ENCODE measurements around the gene CYP27C1. TPM values are rescaled to one million over a fixed set of nuclear protein-coding genes. Genes with fewer than 3 reads are reported as not detected.
"Not testable (repeated sequence)": the region's sequence is repeated elsewhere in the genome, so short reads cannot be mapped to it uniquely, and the experiment has no call there.

Gene CYP27C1
- total RNA-seq, 1 donor from 2014 or later: 4.5 TPM

DNA sequence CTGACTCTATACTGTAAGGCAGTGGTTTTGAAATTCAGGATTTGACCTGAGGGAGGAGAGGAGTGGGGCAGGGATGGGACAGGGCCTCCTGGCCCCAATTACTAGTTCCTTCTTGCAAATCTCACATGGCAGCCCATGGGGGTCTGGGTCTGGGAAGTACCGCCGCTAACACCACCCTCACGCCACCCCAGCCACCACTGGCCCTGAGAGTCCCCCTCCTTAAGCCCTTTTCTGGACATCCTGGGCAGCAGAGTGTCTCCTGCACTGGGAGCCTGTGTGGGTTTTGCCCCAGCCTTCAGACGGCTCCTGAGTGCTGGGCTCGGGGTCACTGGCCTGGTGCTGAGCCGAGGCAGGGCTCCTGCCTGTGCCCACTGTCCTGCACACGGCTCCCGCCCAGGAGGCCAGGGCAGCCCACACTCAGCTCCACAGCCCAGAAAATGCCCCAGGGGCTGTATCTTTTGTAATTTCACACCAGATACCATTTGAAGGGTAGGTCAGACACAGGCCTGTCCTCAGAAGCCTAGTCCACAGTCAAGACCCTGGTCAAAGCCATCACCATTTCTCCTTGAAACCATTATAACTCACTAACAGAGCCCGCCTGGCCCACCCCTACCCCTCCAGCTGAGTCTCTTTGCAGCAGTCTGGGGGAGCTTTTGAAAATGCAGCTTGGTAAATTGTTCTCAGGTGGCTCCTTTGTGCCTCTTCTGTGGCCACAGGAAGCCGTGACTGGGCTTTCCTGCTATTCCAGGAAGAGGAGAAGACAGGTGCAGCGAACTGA lies 55.1 kb downstream of the CYP27C1 start:
- H3K27me3 Mint-ChIP-seq (ENCODE audit: low read depth): no peaks in the 10 kb centered on the region
- peaks cover 2% of the 10 kb centered on the region for H3K4me1 Mint-ChIP-seq
- H3K36me3 Mint-ChIP-seq: no peaks in the 10 kb centered on the region
- no peaks in the 10 kb centered on the region for H3K9me3 Mint-ChIP-seq
- no peak overlapping the region for H3K27ac Mint-ChIP-seq
- DNase-seq (ENCODE audit: low spot score in 2 of 2, unreplicated experiment in 2 of 2): peak in 1 of 2 experiments; percentile 25
- TF ChIP-seq CTCF (IDR thresholded peaks at IDR 0.05; ENCODE audit: unreplicated experiment): no peak
- H3K4me3 Mint-ChIP-seq: no peak overlapping the region

DNA sequence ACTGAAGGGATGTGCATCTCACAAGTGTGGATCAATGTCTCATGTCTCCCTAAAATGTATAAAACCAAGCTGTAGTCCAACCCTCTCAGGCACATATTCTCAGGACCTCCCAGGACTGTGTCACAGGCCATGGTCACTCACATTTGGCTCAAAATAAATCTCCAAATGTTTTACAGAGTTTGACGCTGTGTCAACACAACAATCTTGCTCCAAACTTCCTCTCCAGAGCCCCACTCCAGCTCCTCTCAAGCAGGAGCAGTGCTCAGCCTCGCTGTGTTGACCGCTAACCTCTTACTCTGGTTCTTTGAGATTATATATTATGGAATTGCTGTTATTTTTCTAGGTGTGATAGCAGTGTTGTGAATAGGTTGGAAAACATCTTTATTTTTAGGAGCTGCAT lies 56.2 kb downstream of the CYP27C1 start:
- H3K27me3 Mint-ChIP-seq (ENCODE audit: low read depth): no peaks in the 10 kb centered on the region
- no peaks in the 10 kb centered on the region for H3K36me3 Mint-ChIP-seq
- no peak for DNase-seq (ENCODE audit: low spot score in 2 of 2, unreplicated experiment in 2 of 2)
- no peaks in the 10 kb centered on the region for H3K9me3 Mint-ChIP-seq
- peaks cover 2% of the 10 kb centered on the region for H3K4me1 Mint-ChIP-seq
- H3K4me3 Mint-ChIP-seq: no peak overlapping the region
- TF ChIP-seq CTCF (IDR thresholded peaks at IDR 0.05; ENCODE audit: unreplicated experiment): no peak
- no peak overlapping the region for H3K27ac Mint-ChIP-seq

DNA sequence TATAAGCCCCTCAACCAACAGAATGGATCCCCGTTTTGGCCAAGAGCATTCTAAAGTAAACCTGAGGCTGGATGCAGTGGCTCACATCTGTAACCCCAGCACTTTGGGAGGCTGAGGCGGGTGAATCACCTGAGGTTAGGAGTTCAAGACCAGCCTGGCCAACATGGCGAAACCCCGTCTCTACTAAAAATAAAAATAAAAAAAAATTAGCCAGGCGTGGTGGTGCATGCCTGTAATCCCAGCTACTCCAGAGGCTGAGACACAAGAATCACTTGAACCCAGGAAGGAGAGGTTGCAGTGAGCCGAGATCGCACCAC lies 57.1 kb downstream of the CYP27C1 start:
- peak in 1 of 2 experiments; percentile 1 for DNase-seq (ENCODE audit: low spot score in 2 of 2, unreplicated experiment in 2 of 2)
- H3K9me3 Mint-ChIP-seq; H3K36me3 Mint-ChIP-seq; H3K4me1 Mint-ChIP-seq; H3K27me3 Mint-ChIP-seq (ENCODE audit: low read depth); H3K4me3 Mint-ChIP-seq; H3K27ac Mint-ChIP-seq: not testable (repeated sequence)

- Mint-ChIP-seq H3K4me1 (peaks cover 7% of the 10 kb centered on the region), H3K4me3 (no peak overlapping the region), H3K27ac (no peak overlapping the region), H3K27me3 (ENCODE audit: low read depth) (no peaks in the 10 kb centered on the region), H3K9me3 (no peaks in the 10 kb centered on the region), H3K36me3 (no peaks in the 10 kb centered on the region)
- DNase-seq (ENCODE audit: low spot score in 2 of 2, unreplicated experiment in 2 of 2): peak in 1 of 2 experiments; percentile 28
- TF ChIP-seq CTCF (IDR thresholded peaks at IDR 0.05; ENCODE audit: unreplicated experiment): no peak
Observed at GRCh38 chr2:127162261-127163089, 57.6 kb downstream of the CYP27C1 start.

DNA sequence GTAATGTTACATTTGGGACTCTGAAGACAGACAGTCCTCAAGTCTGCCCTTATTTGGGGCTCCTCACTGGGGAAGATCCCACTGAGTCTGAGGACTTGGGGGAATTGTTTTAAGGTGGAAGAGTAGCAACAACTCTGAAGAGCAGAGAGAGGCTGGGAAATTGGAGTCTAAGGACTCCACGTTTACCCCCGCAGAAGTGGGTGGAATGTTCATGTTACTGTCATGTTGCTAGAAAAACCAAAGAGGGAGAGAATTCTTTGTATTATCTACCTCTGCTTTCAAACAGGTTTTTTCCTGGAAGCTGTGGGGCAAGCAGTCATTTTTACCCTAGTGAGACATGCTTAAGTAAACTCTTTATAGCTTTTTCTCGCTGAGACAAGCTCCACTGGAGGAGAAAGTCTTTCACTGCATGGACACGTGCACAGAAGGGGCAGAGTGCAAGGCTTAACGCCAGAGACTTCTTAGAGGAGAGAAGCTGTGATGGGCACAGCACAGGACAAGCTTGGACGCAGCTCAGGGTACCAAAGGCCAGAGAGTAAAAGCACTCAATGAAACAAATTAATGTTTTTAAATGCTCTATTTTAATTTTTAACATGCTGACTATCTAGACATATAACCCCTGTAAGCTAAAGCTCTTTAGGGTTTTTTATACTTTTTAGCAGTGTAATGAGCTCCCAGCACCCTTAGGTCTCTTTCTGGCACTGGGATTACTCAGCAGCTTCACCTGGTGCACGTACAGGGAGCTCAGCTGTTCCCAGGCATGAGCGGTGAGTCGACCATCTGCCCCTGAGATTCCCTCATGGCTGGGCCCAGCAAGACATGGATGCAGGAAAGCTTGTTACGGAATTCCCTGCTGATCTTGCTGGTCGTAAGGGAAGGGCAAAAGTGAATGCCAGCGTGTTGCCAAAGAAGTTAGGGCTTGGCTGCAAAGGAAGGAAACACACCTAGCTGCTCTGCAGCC lies 58.6 kb downstream of the CYP27C1 start:
- Mint-ChIP-seq H3K4me1 (peaks cover 9% of the 10 kb centered on the region), H3K27ac (no peak overlapping the region)

More for the DNA sequence above, 58.6 kb downstream of the CYP27C1 start:
- TF ChIP-seq CTCF (IDR thresholded peaks at IDR 0.05; ENCODE audit: unreplicated experiment): no peak
- Mint-ChIP-seq H3K36me3 (no peaks in the 10 kb centered on the region), H3K27me3 (ENCODE audit: low read depth) (no peaks in the 10 kb centered on the region), H3K4me3 (no peak overlapping the region), H3K9me3 (no peaks in the 10 kb centered on the region)
- peak in 1 of 2 experiments; percentile 24 for DNase-seq (ENCODE audit: low spot score in 2 of 2, unreplicated experiment in 2 of 2)

All from mesothelial cell of epicardium (in vitro differentiated cells).